ENCODE measurements around the gene FAM149B1. TPM values are rescaled to one million over a fixed set of nuclear protein-coding genes. Genes with fewer than 3 reads are reported as not detected.

Gene FAM149B1
- total RNA-seq, 2 donors from 2014 or later: 9.4 to 13.0 TPM

DNA sequence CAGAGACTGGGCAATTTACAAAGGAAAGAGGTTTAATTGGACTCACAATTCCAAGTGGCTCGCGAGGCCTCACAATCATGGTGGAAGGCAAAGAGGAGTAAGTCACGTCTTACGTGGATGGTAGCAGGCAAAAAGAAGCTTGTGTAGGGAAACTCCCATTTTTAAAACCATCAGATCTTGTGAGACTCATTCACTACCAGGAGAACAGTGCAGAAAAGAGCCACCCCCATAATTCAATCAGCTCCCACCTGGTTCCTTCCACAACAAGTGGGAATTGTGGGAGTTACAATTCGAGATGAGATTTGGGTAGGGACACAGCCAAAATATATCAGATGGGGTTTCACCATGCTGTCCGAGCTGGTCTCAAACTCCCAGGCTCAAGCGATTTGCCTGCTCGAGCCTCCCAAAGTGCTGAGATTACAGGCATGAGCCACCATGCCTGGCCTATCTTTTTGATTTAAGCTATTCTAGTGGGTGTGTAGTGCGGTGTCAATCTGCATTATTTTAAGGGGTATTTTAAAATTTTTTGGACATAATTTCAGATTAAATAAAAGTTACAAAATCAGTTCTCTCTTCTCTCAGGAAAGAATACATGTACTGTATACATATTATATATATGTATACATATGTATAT lies 93.6 kb downstream of the FAM149B1 start:
- H3K36me3 ChIP-seq: no peaks in the 10 kb centered on the region
- H3K27me3 ChIP-seq: no peaks in the 10 kb centered on the region
- H3K9me3 ChIP-seq: peaks cover 0 to 5% of the 10 kb centered on the region in 2 donors
- DNase-seq (ENCODE audit: low spot score): no peak
- H3K4me1 ChIP-seq: no peaks in the 10 kb centered on the region
- TF ChIP-seq, protein P1, sequence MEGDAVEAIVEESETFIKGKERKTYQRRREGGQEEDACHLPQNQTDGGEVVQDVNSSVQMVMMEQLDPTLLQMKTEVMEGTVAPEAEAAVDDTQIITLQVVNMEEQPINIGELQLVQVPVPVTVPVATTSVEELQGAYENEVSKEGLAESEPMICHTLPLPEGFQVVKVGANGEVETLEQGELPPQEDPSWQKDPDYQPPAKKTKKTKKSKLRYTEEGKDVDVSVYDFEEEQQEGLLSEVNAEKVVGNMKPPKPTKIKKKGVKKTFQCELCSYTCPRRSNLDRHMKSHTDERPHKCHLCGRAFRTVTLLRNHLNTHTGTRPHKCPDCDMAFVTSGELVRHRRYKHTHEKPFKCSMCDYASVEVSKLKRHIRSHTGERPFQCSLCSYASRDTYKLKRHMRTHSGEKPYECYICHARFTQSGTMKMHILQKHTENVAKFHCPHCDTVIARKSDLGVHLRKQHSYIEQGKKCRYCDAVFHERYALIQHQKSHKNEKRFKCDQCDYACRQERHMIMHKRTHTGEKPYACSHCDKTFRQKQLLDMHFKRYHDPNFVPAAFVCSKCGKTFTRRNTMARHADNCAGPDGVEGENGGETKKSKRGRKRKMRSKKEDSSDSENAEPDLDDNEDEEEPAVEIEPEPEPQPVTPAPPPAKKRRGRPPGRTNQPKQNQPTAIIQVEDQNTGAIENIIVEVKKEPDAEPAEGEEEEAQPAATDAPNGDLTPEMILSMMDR (IDR thresholded peaks at IDR 0.05): no peak
- H3K4me3 ChIP-seq: no peak overlapping the region
- H3K27ac ChIP-seq: no peak overlapping the region

DNA sequence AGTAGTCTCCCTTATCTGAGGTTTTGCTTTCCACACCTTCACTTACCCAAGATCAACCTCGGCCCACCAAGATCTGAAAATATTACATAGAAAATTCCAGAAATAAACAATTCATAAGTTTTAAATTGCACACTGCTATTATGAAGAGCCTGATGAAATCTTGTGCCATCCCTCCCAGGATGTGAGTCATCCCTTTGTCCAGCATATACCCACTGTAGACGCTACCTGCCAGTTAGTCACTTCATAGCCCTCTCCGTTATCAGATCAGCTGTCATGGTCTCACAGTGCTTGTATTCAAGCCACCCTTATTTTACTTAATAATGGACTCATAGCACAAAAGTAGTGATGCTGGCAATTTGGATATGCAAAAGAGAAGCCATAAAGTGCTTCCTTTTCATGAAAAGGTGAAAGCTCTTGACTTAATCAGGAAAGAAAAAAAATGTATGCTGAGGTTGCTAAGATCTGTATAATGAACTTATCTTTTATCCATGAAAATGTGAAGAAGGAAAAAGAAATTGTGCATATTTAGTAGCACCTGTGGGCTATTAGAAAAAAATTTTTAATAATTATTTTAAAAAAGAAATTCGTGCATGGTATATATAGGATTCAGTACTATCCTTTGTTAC lies 94.3 kb downstream of the FAM149B1 start:
- Histone ChIP-seq H3K4me3 (no peak overlapping the region), H3K27ac (no peak overlapping the region), H3K9me3 (peaks cover 0 to 5% of the 10 kb centered on the region in 2 donors), H3K36me3 (no peaks in the 10 kb centered on the region), H3K4me1 (no peaks in the 10 kb centered on the region), H3K27me3 (no peaks in the 10 kb centered on the region)
- no peak for DNase-seq (ENCODE audit: low spot score)
- TF ChIP-seq, protein P1 (IDR thresholded peaks at IDR 0.05): no peak

- H3K4me1 ChIP-seq: no peaks in the 10 kb centered on the region
- no peak overlapping the region for H3K27ac ChIP-seq
- TF ChIP-seq, protein P1 (IDR thresholded peaks at IDR 0.05): no peak
- peaks cover 0 to 5% of the 10 kb centered on the region in 2 donors for H3K9me3 ChIP-seq
- H3K36me3 ChIP-seq: no peaks in the 10 kb centered on the region
- H3K27me3 ChIP-seq: no peaks in the 10 kb centered on the region
- no peak overlapping the region for H3K4me3 ChIP-seq
- no peak for DNase-seq (ENCODE audit: low spot score)
These were observed 95.1 kb downstream of the FAM149B1 start for GRCh38 chr10:73262880-73263555.

- Histone ChIP-seq H3K36me3 (no peaks in the 10 kb centered on the region), H3K27ac (no peak overlapping the region), H3K27me3 (no peaks in the 10 kb centered on the region), H3K4me1 (no peaks in the 10 kb centered on the region), H3K4me3 (no peak overlapping the region), H3K9me3 (peaks cover 0 to 2% of the 10 kb centered on the region in 2 donors)
- no peak for DNase-seq (ENCODE audit: low spot score)
- TF ChIP-seq, protein P1 (IDR thresholded peaks at IDR 0.05): peak in 1 of 2 donors; percentile 56
These were observed 95.9 kb downstream of the FAM149B1 start for GRCh38 chr10:73263693-73264347.

DNA sequence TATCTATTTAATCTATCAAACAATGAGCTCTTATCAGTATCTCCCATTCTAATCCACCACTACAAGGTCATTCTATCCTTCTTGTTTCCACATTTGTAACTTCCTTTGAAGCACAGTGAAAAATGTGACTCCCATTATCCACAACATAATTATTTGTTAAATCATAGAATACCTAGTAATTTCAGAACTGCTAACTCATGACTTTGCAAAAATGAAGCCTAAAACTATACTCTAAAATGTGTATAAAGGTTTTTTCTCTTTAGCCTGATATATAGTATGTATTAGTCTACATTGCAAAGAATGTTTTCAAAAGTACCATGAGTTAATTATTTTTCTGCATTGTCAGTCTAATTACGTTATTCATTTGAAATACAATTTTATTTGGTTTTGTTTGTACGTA lies 96.5 kb downstream of the FAM149B1 start:
- no peaks in the 10 kb centered on the region for H3K9me3 ChIP-seq
- no peaks in the 10 kb centered on the region for H3K36me3 ChIP-seq
- H3K27ac ChIP-seq: no peak overlapping the region
- H3K4me3 ChIP-seq: no peak overlapping the region
- no peaks in the 10 kb centered on the region for H3K27me3 ChIP-seq
- no peaks in the 10 kb centered on the region for H3K4me1 ChIP-seq
- DNase-seq (ENCODE audit: low spot score): no peak
- TF ChIP-seq, protein P1 (IDR thresholded peaks at IDR 0.05): no peak

Measured in right atrium auricular region (tissue), 2 donors.